SK-N-SH (cell line): ENCODE data around the gene EEF1A2. TPM values are rescaled to one million over a fixed set of nuclear protein-coding genes. Genes with fewer than 3 reads are reported as not detected.

Experiments used
- CTCF ChIA-PET: fragments of 300-600, 350-600 bp; formaldehyde crosslinking; extraction: SDS; loops from one replicate; lab custom pipeline; 2021; lab: Yijun Ruan, JAX
- POLR2A ChIA-PET: fragments of 350-600 bp; sonication (Branson Sonifier 250); formaldehyde crosslinking; extraction: SDS; loops from one replicate; lab custom pipeline; 2020; ENCODE audit warnings: antibody characterized with exemption, inconsistent platforms; lab: Yijun Ruan, JAX
- DNase-seq: peaks from one replicate; pipeline ENCODE4 v3.0.0; 2012
- H2AFZ ChIP-seq: fragments of 200-600 bp; sonication (generic); 2 replicates; pipeline ENCODE4 v1.8.1; 2016; ENCODE audit warnings: antibody characterized with exemption, mild to moderate bottlenecking, low read depth
- H3F3A ChIP-seq: fragments of 200-600 bp; sonication (generic); replicated peaks from 2 replicates; pipeline ENCODE3; 2016; ENCODE audit warnings: antibody characterized with exemption, mild to moderate bottlenecking; ENCODE audit not compliant: insufficient read depth
- H3K27ac ChIP-seq, 2 experiments: fragments of 200-500 bp in 1 of 2; fragments of 200-600 bp in 1 of 2; sonication (Bioruptor generic) in 1 of 2; sonication (generic), shearing (Covaris generic) in 1 of 2; 2 replicates each; pipeline versions ENCODE4 v1.5.1 to v1.6.1; 2014 to 2016; ENCODE audit warnings: low read depth in 2 of 2, inconsistent platforms in 1 of 2, low read length in 1 of 2, mild to moderate bottlenecking in 1 of 2, mixed read lengths in 1 of 2
- H3K27me3 ChIP-seq: fragments of 200-600 bp; sonication (generic), shearing (Covaris generic); 2 replicates; pipeline ENCODE4 v1.6.1; 2016; ENCODE audit warnings: mixed run types; ENCODE audit not compliant: insufficient read depth
- H3K36me3 ChIP-seq, 2 experiments: fragments of 200-500 bp in 1 of 2; fragments of 200-600 bp in 1 of 2; sonication (Bioruptor generic) in 1 of 2; sonication (generic) in 1 of 2; replicated peaks in 1 of 2; 2 replicates each; pipeline versions ENCODE3 to v1.5.1; 2014 to 2016; ENCODE audit warnings: low read length in 1 of 2, mild to moderate bottlenecking in 1 of 2; ENCODE audit not compliant: insufficient read depth in 2 of 2, control insufficient read depth in 1 of 2
- H3K4me1 ChIP-seq, 2 experiments: fragments of 200-500 bp in 1 of 2; fragments of 200-600 bp in 1 of 2; sonication (Bioruptor generic) in 1 of 2; sonication (generic), shearing (Covaris generic) in 1 of 2; 2 replicates each; pipeline versions ENCODE4 v1.5.1 to v1.6.1; 2014 to 2016; ENCODE audit warnings: low read depth in 1 of 2, low read length in 1 of 2, mixed run types in 1 of 2; ENCODE audit not compliant: insufficient read depth in 2 of 2, control insufficient read depth in 1 of 2
- H3K4me2 ChIP-seq: fragments of 200-600 bp; sonication (generic), shearing (Covaris generic); 2 replicates; pipeline ENCODE4 v1.6.1; 2017; ENCODE audit warnings: mixed run types
- H3K4me3 ChIP-seq, 2 experiments: fragments of 200-500 bp in 1 of 2; fragments of 200-600 bp in 1 of 2; sonication (Bioruptor generic) in 1 of 2; sonication (generic), shearing (Covaris generic) in 1 of 2; 2 replicates each; pipeline versions ENCODE4 v1.5.1 to v1.8.1; 2014 to 2016; ENCODE audit warnings: low read depth in 2 of 2, inconsistent platforms in 1 of 2, low read length in 1 of 2, mild to moderate bottlenecking in 1 of 2, mixed read lengths in 1 of 2, moderate library complexity in 1 of 2
- H3K79me2 ChIP-seq: fragments of 200-600 bp; sonication (generic); 2 replicates; pipeline ENCODE4 v1.8.1; 2017; ENCODE audit warnings: mild to moderate bottlenecking; ENCODE audit not compliant: insufficient read depth
- H3K9ac ChIP-seq: fragments of 200-600 bp; sonication (generic); 2 replicates; pipeline ENCODE4 v1.6.1; 2017; ENCODE audit warnings: mixed run types
- H3K9me2 ChIP-seq: fragments of 200-600 bp; sonication (generic); 2 replicates; pipeline ENCODE4 v1.6.1; 2017; ENCODE audit warnings: mixed run types
- H3K9me3 ChIP-seq: fragments of 200-600 bp; sonication (generic); 2 replicates; pipeline ENCODE4 v1.6.1; 2017; ENCODE audit warnings: mixed run types, mild to moderate bottlenecking, moderate library complexity
- H4K20me1 ChIP-seq: fragments of 200-600 bp; sonication (generic); 2 replicates; pipeline ENCODE4 v1.6.1; 2017; ENCODE audit warnings: mild to moderate bottlenecking, mixed run types; ENCODE audit not compliant: insufficient read depth
- CHD2 ChIP-seq: fragments of 150-350 bp; IDR thresholded peaks from 2 replicates; pipeline ENCODE4 v1.6.1; 2018; ENCODE audit warnings: low read length; ENCODE audit not compliant: partially characterized antibody
- EP300 ChIP-seq, 2 experiments: IDR thresholded peaks; 2 replicates each; pipeline versions ENCODE4 v1.4.0 to v1.6.1; 2012; ENCODE audit warnings: borderline replicate concordance in 1 of 2, low read depth in 1 of 2, low read length in 1 of 2
- JUND ChIP-seq: IDR thresholded peaks from 2 replicates; pipeline ENCODE4 v1.4.0; 2012
- MAX ChIP-seq: IDR thresholded peaks from 2 replicates; pipeline ENCODE4 v1.4.0; 2012; ENCODE audit warnings: low read depth
- MEF2A ChIP-seq: IDR thresholded peaks from 2 replicates; pipeline ENCODE4 v1.4.0; 2012; ENCODE audit warnings: low read depth, borderline replicate concordance
- MXI1 ChIP-seq: IDR thresholded peaks from 2 replicates; pipeline ENCODE4 v1.6.1; 2012; ENCODE audit warnings: mild to moderate bottlenecking, low read depth, low read length, improper control_type of control experiment
- RAD21 ChIP-seq: IDR thresholded peaks from 2 replicates; pipeline ENCODE4 v1.6.1; 2012; ENCODE audit warnings: mild to moderate bottlenecking, low read length
- RCOR1 ChIP-seq: fragments of 150-350 bp; IDR thresholded peaks from 2 replicates; pipeline ENCODE4 v1.6.1; 2017; ENCODE audit warnings: antibody characterized with exemption, low read length
- SIN3A ChIP-seq: IDR thresholded peaks from 2 replicates; pipeline ENCODE4 v1.6.1; 2012; ENCODE audit warnings: low read depth, mild to moderate bottlenecking, low read length, moderate library complexity, borderline replicate concordance
- TAF1 ChIP-seq: IDR thresholded peaks from 2 replicates; pipeline ENCODE4 v1.6.1; 2012; ENCODE audit warnings: low read depth, mild to moderate bottlenecking, low read length, moderate library complexity, borderline replicate concordance
- TEAD4 ChIP-seq: IDR thresholded peaks from 2 replicates; pipeline ENCODE4 v1.4.0; 2012; ENCODE audit warnings: mild to moderate bottlenecking, borderline replicate concordance; ENCODE audit not compliant: insufficient read depth
- WGBS: methylation state at CpG from one replicate; pipeline ENCODE4 v1.1.6; 2017; ENCODE audit warnings: low lambda C conversion rate; 5-methylcytosine and 5-hydroxymethylcytosine counted together
- polyA plus RNA-seq, 3 experiments: library from polyadenylated mRNA; depleted of rRNA; stranded (reverse); fragments of >200 nt; gene quantifications; 2 replicates each; pipeline ENCODE4 v1.2.3, GENCODE V29; 2012
- TF ChIP-seq, protein P1 (sequence below): IDR thresholded peaks from 2 replicates; pipeline ENCODE4; 2012
- TF ChIP-seq, protein P2 (sequence below): fragments of 200-600 bp; sonication (generic); IDR thresholded peaks from 2 replicates; pipeline ENCODE4 v1.6.1; 2017; ENCODE audit warnings: antibody characterized with exemption, mild to moderate bottlenecking, moderate library complexity

Gene EEF1A2
- polyA plus RNA-seq, 1 of the 3 experiments (the other 2 are of a cell fraction) = 16.5 TPM

- WGBS = 53% methylated on average over 5 of the region's 15 CpGs
- TF ChIP-seq RAD21 (no peak), MEF2A (no peak), SIN3A (no peak), JUND (no peak), CHD2 (peak; percentile 72), TEAD4 (no peak), EP300 (IDR thresholded peaks at IDR 0.05; ENCODE audit: borderline replicate concordance in 1 of 2, low read depth in 1 of 2, low read length in 1 of 2) (0 out of 4 replicates have a peak, but pooled peaks of 1 of the 2 experiments have one; percentile 25), MAX (no peak), MXI1 (peak; percentile 76)
- TF ChIP-seq, protein P1, sequence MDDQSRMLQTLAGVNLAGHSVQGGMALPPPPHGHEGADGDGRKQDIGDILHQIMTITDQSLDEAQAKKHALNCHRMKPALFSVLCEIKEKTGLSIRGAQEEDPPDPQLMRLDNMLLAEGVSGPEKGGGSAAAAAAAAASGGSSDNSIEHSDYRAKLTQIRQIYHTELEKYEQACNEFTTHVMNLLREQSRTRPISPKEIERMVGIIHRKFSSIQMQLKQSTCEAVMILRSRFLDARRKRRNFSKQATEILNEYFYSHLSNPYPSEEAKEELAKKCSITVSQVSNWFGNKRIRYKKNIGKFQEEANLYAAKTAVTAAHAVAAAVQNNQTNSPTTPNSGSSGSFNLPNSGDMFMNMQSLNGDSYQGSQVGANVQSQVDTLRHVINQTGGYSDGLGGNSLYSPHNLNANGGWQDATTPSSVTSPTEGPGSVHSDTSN = no peak
- no peaks in the 10 kb centered on the region for H4K20me1 ChIP-seq
- H3K27me3 ChIP-seq = no peaks in the 10 kb centered on the region
- ChIA-PET CTCF (interaction anchor here (0.7 to 2.6 kb wide), 8 partner anchors 16 to 61 kb away, joined by 3 to 11 read pairs (median 4); partner anchors contain the start of genes PPDPF and PTK6), POLR2A (interaction anchor here (0.6 to 1.7 kb wide), 6 partner anchors 16 to 103 kb away, joined by 3 to 8 read pairs (median 4); partner anchors contain the start of gene PPDPF)
- no peak overlapping the region for H3K4me2 ChIP-seq
- peaks cover 7% of the 10 kb centered on the region for H3F3A ChIP-seq
- peaks cover 0 to 30% of the 10 kb centered on the region in 2 experiments; a peak in 1 of 4 replicates for H3K4me1 ChIP-seq
- no peaks in the 10 kb centered on the region for H3K79me2 ChIP-seq
- DNase-seq = peak; percentile 92
- peak overlapping the region in 1 of 2 experiments; percentile 92; a peak in 2 of 4 replicates for H3K27ac ChIP-seq
- H2AFZ ChIP-seq = no peak overlapping the region
- H3K9ac ChIP-seq = no peak overlapping the region
- H3K36me3 ChIP-seq = no peaks in the 10 kb centered on the region
- H3K4me3 ChIP-seq = no peak overlapping the region
- H3K9me3 ChIP-seq = no peaks in the 10 kb centered on the region
- H3K9me2 ChIP-seq = no peaks in the 10 kb centered on the region
Observed at GRCh38 chr20:63502671-63503172, 3.8 kb upstream of the EEF1A2 start.

- H3K9me2 ChIP-seq = no peaks in the 10 kb centered on the region
- H3K9me3 ChIP-seq = no peaks in the 10 kb centered on the region
- peaks cover 0 to 37% of the 10 kb centered on the region in 2 experiments; a peak in 1 of 4 replicates for H3K4me1 ChIP-seq
- H2AFZ ChIP-seq = no peak overlapping the region
- no peak overlapping the region for H3K4me3 ChIP-seq
- no peak for TF ChIP-seq RCOR1
- TF ChIP-seq, protein P2, sequence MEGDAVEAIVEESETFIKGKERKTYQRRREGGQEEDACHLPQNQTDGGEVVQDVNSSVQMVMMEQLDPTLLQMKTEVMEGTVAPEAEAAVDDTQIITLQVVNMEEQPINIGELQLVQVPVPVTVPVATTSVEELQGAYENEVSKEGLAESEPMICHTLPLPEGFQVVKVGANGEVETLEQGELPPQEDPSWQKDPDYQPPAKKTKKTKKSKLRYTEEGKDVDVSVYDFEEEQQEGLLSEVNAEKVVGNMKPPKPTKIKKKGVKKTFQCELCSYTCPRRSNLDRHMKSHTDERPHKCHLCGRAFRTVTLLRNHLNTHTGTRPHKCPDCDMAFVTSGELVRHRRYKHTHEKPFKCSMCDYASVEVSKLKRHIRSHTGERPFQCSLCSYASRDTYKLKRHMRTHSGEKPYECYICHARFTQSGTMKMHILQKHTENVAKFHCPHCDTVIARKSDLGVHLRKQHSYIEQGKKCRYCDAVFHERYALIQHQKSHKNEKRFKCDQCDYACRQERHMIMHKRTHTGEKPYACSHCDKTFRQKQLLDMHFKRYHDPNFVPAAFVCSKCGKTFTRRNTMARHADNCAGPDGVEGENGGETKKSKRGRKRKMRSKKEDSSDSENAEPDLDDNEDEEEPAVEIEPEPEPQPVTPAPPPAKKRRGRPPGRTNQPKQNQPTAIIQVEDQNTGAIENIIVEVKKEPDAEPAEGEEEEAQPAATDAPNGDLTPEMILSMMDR = no peak
- TF ChIP-seq RAD21 = no peak
- TF ChIP-seq MXI1 = no peak
- TF ChIP-seq TAF1 = no peak
- no peaks in the 10 kb centered on the region for H3K79me2 ChIP-seq
- H3K27me3 ChIP-seq = no peaks in the 10 kb centered on the region
- DNase-seq = peak; percentile 94
- H3K27ac ChIP-seq = peak overlapping the region in 1 of 2 experiments; percentile 92; a peak in 2 of 4 replicates
- CTCF ChIA-PET = interaction anchor here (0.7 to 2.6 kb wide), 8 partner anchors 17 to 193 kb away, joined by 3 to 11 read pairs (median 4); partner anchors contain the start of genes PPDPF and PTK6
- no peak overlapping the region for H3K4me2 ChIP-seq
- H3K9ac ChIP-seq = no peak overlapping the region
- no peaks in the 10 kb centered on the region for H3K36me3 ChIP-seq
- 32% methylated on average over 6 of the region's 26 CpGs for WGBS
- POLR2A ChIA-PET = interaction anchor here (0.6 to 1.7 kb wide), 8 partner anchors 17 to 102 kb away, joined by 3 to 8 read pairs (median 4); partner anchors contain the start of gene PPDPF
- no peaks in the 10 kb centered on the region; the same call in 1 of the 2 replicates for H4K20me1 ChIP-seq
- peaks cover 7% of the 10 kb centered on the region for H3F3A ChIP-seq
Observed at GRCh38 chr20:63501818-63502670, 3.2 kb upstream of the EEF1A2 start.
